GM19467 (cell line): Measurements from ENCODE around the gene SLC8A1.

Experiments used
- ATAC-seq: cut with Tn5 transposase; IDR thresholded peaks from one replicate; pipeline ENCODE4 v1.9.1; 2021; ENCODE audit warnings: mild to moderate bottlenecking, moderate library complexity; ENCODE audit not compliant: unreplicated experiment

Gene SLC8A1

DNA sequence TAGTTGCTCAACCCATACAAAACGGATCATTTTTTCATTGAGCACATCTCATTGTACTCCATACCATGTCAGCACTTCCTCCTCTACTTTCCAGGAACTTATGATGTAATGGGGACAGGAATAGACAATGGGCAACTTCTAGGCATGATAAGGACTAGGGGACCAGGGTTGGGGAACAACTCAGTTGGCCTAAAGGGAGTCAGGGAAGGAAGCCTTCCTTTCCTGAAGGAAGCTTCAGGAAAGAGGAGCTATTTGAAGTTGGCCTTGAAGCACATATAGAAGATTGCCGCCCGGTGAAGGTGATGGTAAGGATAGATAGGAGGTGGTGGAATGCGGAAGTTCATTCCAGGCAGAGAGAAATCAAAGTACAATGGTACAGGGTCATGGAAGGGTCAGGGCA is 283.9 kb downstream of the SLC8A1 start:
- no peak for ATAC-seq

DNA sequence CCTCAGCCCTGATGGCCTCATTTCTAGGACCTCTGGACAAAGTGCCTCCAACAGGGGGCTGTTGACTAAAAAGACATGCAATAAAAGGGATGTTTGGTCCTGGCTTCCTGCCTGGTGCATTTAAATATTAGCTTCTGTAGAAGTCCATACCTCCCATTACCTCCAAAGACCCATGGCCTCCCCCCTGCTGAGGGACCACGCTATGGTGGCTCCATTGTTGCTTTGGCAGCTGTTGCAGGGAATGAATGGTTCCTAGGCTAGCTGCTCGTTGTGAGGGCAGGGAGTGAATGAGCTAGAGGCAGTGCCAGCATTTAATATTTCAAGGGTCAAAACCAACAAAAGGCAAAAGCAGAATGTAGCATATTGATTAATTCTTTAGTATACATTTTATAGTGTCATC is 285.9 kb downstream of the SLC8A1 start:
- no peak for ATAC-seq

DNA sequence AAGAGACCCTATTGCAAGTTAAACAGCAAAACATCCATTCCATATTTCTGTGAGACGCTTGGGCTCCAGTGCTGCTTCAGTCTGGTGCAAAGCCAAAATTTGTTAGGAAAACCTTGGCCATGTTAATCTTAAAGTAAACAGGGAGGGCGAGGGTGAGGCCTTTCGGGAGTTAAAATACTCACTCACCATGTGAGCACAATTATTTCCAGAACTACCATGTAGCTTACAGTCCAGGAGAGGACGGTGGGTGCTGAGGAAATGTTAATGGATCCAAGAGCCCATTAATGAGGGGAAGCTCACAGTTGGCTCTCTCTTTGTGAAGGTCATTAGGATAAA is 286.4 kb downstream of the SLC8A1 start:
- ATAC-seq: no peak

GRCh38 chr2:40164736-40165508 is 287.0 kb downstream of the SLC8A1 start:
- no peak for ATAC-seq

DNA sequence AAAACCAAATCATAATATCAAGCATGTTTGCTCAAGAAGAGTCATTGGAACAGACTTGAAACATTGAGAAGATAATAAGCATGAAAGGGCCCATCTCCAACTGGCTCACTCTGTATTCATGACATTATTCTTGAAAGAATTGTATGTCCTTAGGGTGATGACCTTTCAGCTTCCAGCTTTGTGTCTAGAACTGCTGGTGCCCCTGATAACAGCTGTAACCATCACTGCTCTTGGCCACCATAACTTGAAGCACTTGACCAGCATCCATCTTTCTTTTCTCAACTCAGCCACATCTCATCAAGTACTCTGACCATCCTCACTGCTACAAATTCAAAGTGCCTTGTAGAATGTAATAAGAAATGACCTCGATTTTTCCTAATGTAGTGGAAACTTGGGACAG is 289.9 kb downstream of the SLC8A1 start:
- ATAC-seq: no peak

- ATAC-seq: no peak
Measured at GRCh38 chr2:40160751-40161218, 291.1 kb downstream of the SLC8A1 start.

DNA sequence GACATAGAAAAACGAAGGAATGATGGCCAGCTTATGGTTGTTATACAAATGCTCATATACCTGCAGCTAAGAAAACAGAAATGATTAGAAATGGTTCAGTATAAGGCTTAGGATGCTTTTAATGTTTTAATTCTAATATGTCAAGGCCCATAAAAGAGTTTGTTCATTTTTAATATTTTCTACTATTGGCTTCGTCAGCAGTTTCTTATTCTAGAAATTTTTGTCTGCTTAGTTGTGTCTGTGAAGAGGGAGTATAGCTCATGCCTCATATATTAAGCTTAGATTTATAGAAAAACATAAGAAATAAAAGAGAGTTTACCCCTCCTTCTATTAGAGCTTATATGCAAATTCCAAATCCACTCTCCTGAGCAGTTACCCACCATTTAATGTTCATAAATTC is 292.6 kb downstream of the SLC8A1 start:
- no peak for ATAC-seq

- no peak for ATAC-seq
Measured at GRCh38 chr2:40158781-40159180, 293.1 kb downstream of the SLC8A1 start.

GRCh38 chr2:40155728-40156127 is 296.2 kb downstream of the SLC8A1 start:
- no peak for ATAC-seq

DNA sequence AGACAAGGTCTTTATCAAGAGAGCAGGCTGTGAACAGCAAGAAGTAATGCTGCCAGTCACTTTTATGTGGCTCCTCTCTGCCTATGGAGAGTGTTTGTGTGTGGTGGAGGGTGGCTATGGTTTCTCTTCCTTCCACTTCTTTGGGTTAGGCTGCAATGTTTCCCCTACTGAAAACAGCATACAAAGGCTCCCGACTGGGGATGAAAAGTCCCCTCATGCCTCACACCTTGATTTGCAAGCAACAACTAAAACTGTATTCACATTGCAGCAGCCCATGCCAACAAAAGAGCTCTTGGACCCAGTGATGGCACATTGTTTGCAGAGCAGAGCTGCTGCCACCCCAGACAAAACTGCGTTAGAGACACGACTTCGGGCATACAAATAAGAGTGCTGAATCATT is 301.6 kb downstream of the SLC8A1 start:
- ATAC-seq: no peak

- no peak for ATAC-seq
Measured at GRCh38 chr2:40148334-40148733, 303.6 kb downstream of the SLC8A1 start.

- ATAC-seq: no peak
Measured at GRCh38 chr2:40147360-40147759, 304.5 kb downstream of the SLC8A1 start.

GRCh38 chr2:40144022-40144421 is 307.9 kb downstream of the SLC8A1 start:
- ATAC-seq: no peak

DNA sequence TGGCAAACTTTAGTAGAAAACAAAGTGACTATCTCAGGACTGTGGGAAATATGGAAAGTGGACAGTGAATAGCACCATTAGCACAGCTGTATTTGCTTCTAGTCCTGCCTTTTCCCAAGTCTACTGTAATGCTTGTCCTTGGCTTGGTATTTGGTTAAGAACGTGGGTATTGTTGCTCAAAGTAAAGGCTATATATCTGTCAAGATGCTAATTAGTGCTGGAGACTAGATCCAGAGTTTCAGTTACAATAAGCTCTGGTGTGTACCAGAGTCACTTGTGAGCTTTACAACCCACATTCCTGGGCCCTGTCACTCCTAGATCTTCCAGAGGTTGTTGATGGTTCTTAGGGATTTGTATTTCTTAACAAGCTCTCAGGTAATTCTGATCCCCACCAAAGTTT is 313.6 kb downstream of the SLC8A1 start:
- ATAC-seq: no peak

DNA sequence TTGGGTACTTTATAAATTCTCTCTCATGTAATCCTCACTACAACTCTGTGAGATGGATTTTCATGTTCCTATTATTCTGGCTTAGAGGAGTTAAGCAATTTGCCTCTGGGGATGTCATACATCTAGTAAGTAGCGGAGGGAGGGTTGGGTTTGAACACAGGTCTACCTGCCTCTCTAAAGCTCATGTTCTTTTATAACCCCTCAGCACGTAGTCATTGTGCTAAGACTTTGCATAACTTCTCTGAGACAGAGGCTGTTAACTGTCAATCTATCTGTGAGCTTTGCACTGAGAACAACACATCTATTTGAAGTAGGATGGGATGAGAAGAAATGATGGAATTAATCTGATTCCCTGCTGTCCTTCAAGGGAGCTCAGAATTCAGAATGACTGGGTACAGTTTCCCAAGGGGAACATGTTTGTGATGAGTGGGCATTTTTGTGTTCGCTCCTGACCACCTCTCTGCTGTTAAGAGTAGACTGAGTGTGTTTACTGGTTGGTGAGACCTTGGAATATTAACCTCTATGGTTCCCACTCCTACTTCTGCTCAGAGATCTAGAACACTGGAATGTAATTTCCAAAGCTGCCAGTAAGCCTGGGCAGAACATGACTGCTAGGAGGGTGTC is 320.7 kb downstream of the SLC8A1 start:
- no peak for ATAC-seq

DNA sequence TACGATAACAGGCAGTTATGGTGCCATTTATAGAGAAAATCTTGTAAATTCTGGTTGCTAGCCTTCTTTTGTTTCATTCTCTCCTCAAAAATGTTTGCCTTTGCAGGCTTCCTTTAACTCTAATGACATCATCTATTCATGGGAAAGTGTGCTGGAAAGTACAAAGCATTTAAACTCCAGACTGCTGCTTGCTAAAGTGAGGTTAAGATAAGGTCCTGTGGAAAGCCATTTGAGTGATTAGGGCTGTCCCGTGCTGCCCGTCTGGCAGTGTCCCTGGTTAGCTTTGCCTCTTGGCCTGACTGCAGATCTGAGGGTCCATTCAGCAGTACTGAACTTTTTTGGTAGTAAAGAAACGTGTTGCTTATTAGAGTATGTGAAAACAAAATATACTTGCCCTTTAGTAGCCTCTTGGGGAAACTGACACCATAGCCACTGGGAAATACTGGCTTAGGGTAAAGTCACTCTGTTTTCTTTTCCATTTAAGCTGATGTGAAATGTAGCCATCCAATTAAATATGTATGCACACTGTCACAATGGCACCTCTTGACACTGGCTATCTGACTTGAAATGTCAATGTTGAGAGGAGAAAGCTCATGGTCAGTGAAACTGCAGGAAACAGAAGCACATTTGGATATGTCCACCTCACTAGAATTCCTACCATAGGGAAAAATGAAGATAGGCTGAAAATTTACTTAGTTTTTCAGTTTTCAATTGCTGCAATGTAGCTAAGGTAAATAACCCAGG is 321.5 kb downstream of the SLC8A1 start:
- no peak for ATAC-seq

DNA sequence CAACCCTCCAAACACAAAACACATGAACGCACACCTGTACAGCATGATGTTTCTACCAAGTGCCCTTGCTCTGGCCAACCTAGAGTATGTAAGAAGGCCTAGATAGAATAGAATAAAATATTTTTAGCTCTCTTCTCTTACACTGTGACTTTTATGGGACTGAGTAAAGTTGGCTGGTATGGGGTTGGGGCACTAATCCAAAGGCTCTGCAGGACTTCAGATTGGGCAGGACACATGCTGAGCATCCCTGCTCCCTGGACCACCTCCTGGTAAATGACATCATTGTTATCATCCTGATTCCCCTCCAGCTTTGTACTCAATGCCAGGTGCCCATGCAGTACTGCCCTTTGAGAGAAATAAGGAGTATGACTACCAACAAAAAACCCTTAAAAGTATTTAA is 322.2 kb downstream of the SLC8A1 start:
- no peak for ATAC-seq

GRCh38 chr2:40128796-40129195 is 323.1 kb downstream of the SLC8A1 start:
- no peak for ATAC-seq

GRCh38 chr2:40127890-40128557 is 323.9 kb downstream of the SLC8A1 start:
- no peak for ATAC-seq

GRCh38 chr2:40127146-40127545 is 324.7 kb downstream of the SLC8A1 start:
- ATAC-seq: no peak

GRCh38 chr2:40126006-40126405 is 325.9 kb downstream of the SLC8A1 start:
- no peak for ATAC-seq
